Loucy (cell line): ENCODE data around the gene SDK1.

Experiments
- H2AFZ ChIP-seq: fragments of 200-600 bp; sonication (generic); 2 replicates; pipeline ENCODE4 v1.6.0; 2016; ENCODE audit warnings: antibody characterized with exemption, mild to moderate bottlenecking, low read length, moderate library complexity
- H3F3A ChIP-seq: fragments of 200-600 bp; 2 replicates; pipeline ENCODE4 v1.6.0; 2016; ENCODE audit warnings: antibody characterized with exemption, low read depth, mild to moderate bottlenecking
- H3K27me3 ChIP-seq: fragments of 200-600 bp; sonication (generic); 2 replicates; pipeline ENCODE4 v1.6.1; 2014; ENCODE audit warnings: low read length, mild to moderate bottlenecking; ENCODE audit not compliant: insufficient read depth, poor library complexity, severe bottlenecking
- H3K36me3 ChIP-seq: fragments of 200-600 bp; sonication (generic); 2 replicates; pipeline ENCODE4 v1.6.1; 2016; ENCODE audit warnings: low read length; ENCODE audit not compliant: insufficient read depth
- H3K4me1 ChIP-seq: fragments of 200-600 bp; sonication (generic); 2 replicates; pipeline ENCODE4 v1.5.1; 2014; ENCODE audit warnings: low read length, mild to moderate bottlenecking; ENCODE audit not compliant: insufficient read depth, poor library complexity, severe bottlenecking
- H3K4me2 ChIP-seq: fragments of 200-600 bp; sonication (generic); 2 replicates; pipeline ENCODE4 v1.6.0; 2014; ENCODE audit warnings: antibody characterized with exemption, low read length, low read depth, mild to moderate bottlenecking; ENCODE audit not compliant: poor library complexity, severe bottlenecking
- H3K4me3 ChIP-seq: fragments of 200-600 bp; sonication (generic); 2 replicates; pipeline ENCODE4 v1.5.1; 2014; ENCODE audit warnings: low read length, mild to moderate bottlenecking, mixed read lengths; ENCODE audit not compliant: poor library complexity, severe bottlenecking
- H3K79me2 ChIP-seq: fragments of 200-600 bp; sonication (generic); 2 replicates; pipeline ENCODE4 v1.6.1; 2014; ENCODE audit warnings: low read length; ENCODE audit not compliant: insufficient read depth
- H3K9ac ChIP-seq: fragments of 200-600 bp; sonication (generic); 2 replicates; pipeline ENCODE4 v1.6.0; 2014; ENCODE audit warnings: mild to moderate bottlenecking, low read depth, low read length, moderate library complexity; ENCODE audit not compliant: poor library complexity, severe bottlenecking
- H3K9me2 ChIP-seq: fragments of 200-600 bp; sonication (generic); replicated peaks from 2 replicates; pipeline ENCODE4 v1.6.1; 2016; ENCODE audit warnings: low read depth, low read length, mixed read lengths
- H3K9me3 ChIP-seq: fragments of 200-600 bp; sonication (generic); 2 replicates; pipeline ENCODE4 v1.6.1; 2014; ENCODE audit warnings: mild to moderate bottlenecking, antibody characterized with exemption, low read length, low read depth; ENCODE audit not compliant: insufficient read depth
- H4K20me1 ChIP-seq: fragments of 200-600 bp; sonication (generic); 2 replicates; pipeline ENCODE4 v1.6.0; 2014; ENCODE audit warnings: antibody characterized with exemption, low read length, mild to moderate bottlenecking; ENCODE audit not compliant: insufficient read depth, poor library complexity, severe bottlenecking
- CTCF ChIP-seq: fragments of 200-600 bp; sonication (generic); conservative IDR thresholded peaks from 2 replicates; pipeline ENCODE4 v1.5.1; 2014; ENCODE audit warnings: mild to moderate bottlenecking, antibody characterized with exemption, low read length
- EZH2phosphoT487 ChIP-seq: fragments of 200-600 bp; IDR thresholded peaks from 2 replicates; pipeline ENCODE4 v1.6.1; 2018; ENCODE audit warnings: antibody characterized with exemption, mild to moderate bottlenecking, moderate library complexity, borderline replicate concordance

Gene SDK1

DNA sequence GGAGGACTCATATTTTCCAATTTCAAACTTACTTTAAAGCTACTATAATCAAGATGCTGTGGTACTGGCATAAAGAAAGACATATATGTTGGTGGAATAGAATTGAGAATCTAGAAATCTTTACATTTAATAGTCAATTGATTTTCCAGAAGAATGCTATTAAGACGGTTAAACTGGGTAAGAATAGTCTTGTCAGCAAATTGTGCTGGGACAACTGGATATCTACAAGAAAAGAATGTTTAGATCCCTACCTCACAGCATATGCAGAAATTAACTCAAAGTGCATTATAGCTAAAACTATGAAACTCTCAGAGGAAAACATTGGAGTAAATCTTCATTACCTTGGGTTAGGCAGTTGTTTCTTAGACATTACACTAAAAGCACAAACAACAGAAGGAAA is 203.3 kb downstream of the SDK1 start:
- no peaks in the 10 kb centered on the region for H3K36me3 ChIP-seq
- no peaks in the 10 kb centered on the region for H3F3A ChIP-seq
- no peak overlapping the region for H3K4me3 ChIP-seq
- no peak overlapping the region for H3K4me2 ChIP-seq
- H4K20me1 ChIP-seq, result no peaks in the 10 kb centered on the region
- TF ChIP-seq CTCF, result no peak
- TF ChIP-seq EZH2phosphoT487, result no peak
- H3K79me2 ChIP-seq, result no peaks in the 10 kb centered on the region
- no peak overlapping the region for H2AFZ ChIP-seq
- no peaks in the 10 kb centered on the region for H3K27me3 ChIP-seq
- H3K9me3 ChIP-seq, result peaks cover 3% of the 10 kb centered on the region; the same call in 1 of the 2 replicates
- 0 out of 2 replicates have a peak, but pooled peaks cover 3% of the 10 kb centered on the region for H3K9me2 ChIP-seq
- no peaks in the 10 kb centered on the region for H3K4me1 ChIP-seq
- H3K9ac ChIP-seq, result no peak overlapping the region

DNA sequence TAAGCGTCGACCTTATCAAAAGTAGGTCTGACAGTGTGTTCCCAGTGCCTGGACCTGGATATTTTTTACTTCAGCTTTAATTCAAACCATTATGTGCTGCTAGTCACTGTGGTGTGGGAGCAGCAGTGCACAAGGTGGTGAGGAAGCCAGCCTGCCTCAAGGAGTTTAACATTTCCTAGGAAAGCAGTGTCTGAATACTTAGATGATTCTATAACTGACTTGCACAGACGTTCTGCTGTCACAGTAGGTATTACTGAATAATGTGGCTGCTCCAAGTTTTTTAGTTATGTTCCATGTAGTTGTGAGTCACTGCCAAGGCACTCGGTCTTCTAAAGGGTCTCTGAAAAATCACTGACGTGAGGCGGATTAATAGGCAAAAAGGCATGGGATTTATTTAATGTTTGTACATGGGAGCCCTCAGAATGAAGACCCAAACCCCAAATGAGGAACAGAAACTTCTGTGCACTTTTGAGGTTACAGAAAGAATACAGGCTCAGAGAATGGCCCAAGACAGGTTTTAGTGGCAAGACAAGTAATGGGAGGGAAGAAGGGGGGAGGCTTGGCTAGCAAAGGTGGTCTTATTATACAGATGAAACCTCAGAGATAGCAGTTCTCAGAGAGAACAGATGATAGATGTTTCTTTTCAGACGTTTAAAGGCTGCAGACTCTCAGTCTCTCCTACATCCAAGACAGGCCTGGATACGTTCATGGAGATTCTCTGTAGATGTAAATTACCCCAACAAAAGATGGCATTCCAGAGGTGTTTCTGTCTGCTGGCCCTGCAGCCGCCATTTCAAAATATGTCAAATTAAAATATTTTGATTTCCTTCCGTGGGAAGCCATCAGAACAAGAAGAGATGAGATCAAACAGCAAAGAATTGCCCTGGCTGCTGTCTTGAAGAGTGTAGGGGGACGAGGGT is 209.3 kb downstream of the SDK1 start:
- Histone ChIP-seq H3K27me3 (no peaks in the 10 kb centered on the region), H3K4me2 (no peak overlapping the region), H2AFZ (no peak overlapping the region), H3K9ac (no peak overlapping the region), H3K4me1 (no peaks in the 10 kb centered on the region), H3F3A (no peaks in the 10 kb centered on the region), H3K9me3 (no peaks in the 10 kb centered on the region), H4K20me1 (no peaks in the 10 kb centered on the region), H3K79me2 (no peaks in the 10 kb centered on the region), H3K36me3 (no peaks in the 10 kb centered on the region), H3K9me2 (no peaks in the 10 kb centered on the region), H3K4me3 (no peak overlapping the region)
- no peak for TF ChIP-seq CTCF
- TF ChIP-seq EZH2phosphoT487, result no peak

- Histone ChIP-seq H3F3A (no peaks in the 10 kb centered on the region), H3K36me3 (no peaks in the 10 kb centered on the region), H3K9me2 (no peaks in the 10 kb centered on the region), H3K79me2 (no peaks in the 10 kb centered on the region), H2AFZ (no peak overlapping the region), H4K20me1 (no peaks in the 10 kb centered on the region), H3K4me2 (no peak overlapping the region), H3K27me3 (no peaks in the 10 kb centered on the region), H3K4me1 (no peaks in the 10 kb centered on the region), H3K4me3 (no peak overlapping the region), H3K9ac (no peak overlapping the region), H3K9me3 (no peaks in the 10 kb centered on the region)
- no peak for TF ChIP-seq CTCF
- TF ChIP-seq EZH2phosphoT487, result no peak
These were observed 216.3 kb downstream of the SDK1 start for GRCh38 chr7:3517344-3517743.
